HG02588 (cell line): ENCODE data around the gene NXPE2.

Source experiments
- ATAC-seq: cut with Tn5 transposase; IDR thresholded peaks from one replicate; pipeline ENCODE4 v1.9.1; 2021; ENCODE audit warnings: mild to moderate bottlenecking, moderate library complexity; ENCODE audit not compliant: unreplicated experiment

The NXPE2 gene

DNA sequence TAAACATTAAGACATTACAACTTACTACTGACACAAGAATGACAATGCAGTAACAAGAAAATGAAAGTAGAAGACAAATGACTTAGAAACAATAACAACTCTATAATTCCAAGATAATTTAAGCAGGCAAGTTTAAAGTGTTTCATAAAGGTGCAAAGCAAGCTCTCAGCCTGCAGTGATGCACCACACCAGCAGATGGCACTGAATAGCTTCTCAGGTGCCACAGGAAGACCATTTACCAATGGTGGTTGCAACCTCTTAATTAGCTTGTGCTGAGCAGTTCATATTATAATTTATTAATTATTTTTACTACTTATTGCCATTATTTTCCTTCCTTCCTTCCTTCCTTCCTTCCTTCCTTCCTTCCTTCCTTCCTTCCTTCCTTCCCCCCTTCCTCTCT, 60.6 kb downstream of the NXPE2 start:
- peak; percentile 49 for ATAC-seq

DNA sequence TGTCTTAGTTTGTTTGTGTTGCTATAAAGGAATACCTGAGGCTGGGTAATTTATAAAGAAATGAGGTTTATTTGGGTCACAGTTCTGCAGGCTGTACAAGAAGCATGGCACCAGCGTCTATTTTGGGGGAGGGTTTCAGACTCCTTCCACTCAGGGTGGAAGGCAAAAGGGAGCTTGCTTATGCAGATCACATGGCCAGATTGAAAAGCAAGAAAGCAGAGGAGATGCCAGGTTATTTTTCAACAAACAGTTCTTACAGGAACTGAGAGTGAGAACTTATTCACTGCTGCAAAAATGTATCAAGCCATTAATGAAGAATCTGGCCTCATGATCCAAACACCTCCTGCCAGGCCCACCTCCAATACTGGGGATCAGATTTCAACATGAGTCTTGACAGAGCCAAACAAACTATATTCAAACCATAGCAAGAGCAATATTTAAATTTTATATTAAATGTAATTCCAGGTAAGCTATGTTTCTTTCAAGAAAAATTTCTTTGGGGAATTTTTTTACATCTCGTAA, 66.9 kb downstream of the NXPE2 start:
- ATAC-seq, result no peak

DNA sequence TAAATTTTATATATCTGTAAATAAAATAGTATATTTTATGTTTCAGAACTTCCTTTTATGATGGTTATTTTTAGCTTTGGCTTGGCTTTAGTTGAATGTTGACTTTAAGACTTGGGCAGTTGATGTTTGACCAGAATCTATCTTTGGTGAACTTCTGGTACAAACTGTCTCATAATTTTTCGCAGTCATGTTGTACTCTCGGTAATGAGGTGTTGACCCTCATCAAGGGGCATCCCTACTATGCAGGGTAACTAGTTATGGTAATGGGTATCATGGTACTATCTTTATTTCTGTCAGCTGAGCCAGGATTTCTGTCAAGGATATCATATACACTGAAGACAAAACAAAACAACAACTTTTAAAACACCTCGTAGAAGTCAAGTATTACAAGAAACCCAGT, 67.7 kb downstream of the NXPE2 start:
- no peak for ATAC-seq
